ENCODE measurements around the gene SVIL. TPM values are rescaled to one million over a fixed set of nuclear protein-coding genes. Genes with fewer than 3 reads are reported as not detected.
"Not testable (repeated sequence)": the region's sequence is repeated elsewhere in the genome, so short reads cannot be mapped to it uniquely, and the experiment has no call there.

SVIL gene
- polyA plus RNA-seq, 1 donor (not counting 4 experiments of a cell fraction or from before 2014, with no cell fraction given) = 16.2 TPM

GRCh38 chr10:29616542-29616941 is 18.2 kb downstream of the SVIL start:
- Histone ChIP-seq H3K27ac (ENCODE audit: control insufficient read depth, insufficient read depth, low read length) (no peak overlapping the region), H3K9ac (ENCODE audit: control insufficient read depth, extremely low read depth, insufficient read depth, low read length) (no peak overlapping the region), H4K20me1 (ENCODE audit: control insufficient read depth, extremely low read depth, insufficient read depth, low read length) (no peaks in the 10 kb centered on the region), H3K4me1 (ENCODE audit: control insufficient read depth, extremely low read depth, insufficient read depth, low read length) (peaks cover 14% of the 10 kb centered on the region), H3K27me3 (ENCODE audit: control insufficient read depth, extremely low read depth, insufficient read depth, low read length) (no peaks in the 10 kb centered on the region), H3K36me3 (ENCODE audit: control insufficient read depth in 2 of 2, extremely low read depth in 1 of 2, insufficient read depth in 2 of 2, low read length in 2 of 2) (no peaks in the 10 kb centered on the region), H3K9me3 (ENCODE audit: control insufficient read depth, low read depth, low read length) (no peaks in the 10 kb centered on the region), H2AFZ (ENCODE audit: control insufficient read depth, low read length) (no peak overlapping the region), H3K9me1 (ENCODE audit: control insufficient read depth, extremely low read depth, insufficient read depth, low read length) (no peaks in the 10 kb centered on the region), H3K4me2 (ENCODE audit: control insufficient read depth, extremely low read depth, insufficient read depth, low read depth, low read length) (no peak overlapping the region), H3K79me2 (ENCODE audit: control insufficient read depth, insufficient read depth, low read length) (peaks cover 28% of the 10 kb centered on the region), H3K4me3 (ENCODE audit: control insufficient read depth in 2 of 3, extremely low read depth in 1 of 3, insufficient read depth in 2 of 3, low read depth in 1 of 3, low read length in 3 of 3) (no peak overlapping the region)
- FAIRE-seq (no peak), DNase-seq (ENCODE audit: low read depth, low spot score) (no peak)
- dilution Hi-C loops (cut with MboI; ENCODE audit: extremely low pct_ligation_motif_present, low sequenced_read_pairs) = no loop called here
- TF ChIP-seq EZH2 (IDR thresholded peaks at IDR 0.05; ENCODE audit: low read length) = no peak
- no peak for TF ChIP-seq CTCF (optimal IDR thresholded peaks at IDR 0.05 in 1 of 3, IDR thresholded peaks at IDR 0.05 in 1 of 3, conservative IDR thresholded peaks at IDR 0.05 in 1 of 3; ENCODE audit: extremely low read depth in 1 of 3, insufficient read depth in 2 of 3, low read length in 3 of 3)

DNA sequence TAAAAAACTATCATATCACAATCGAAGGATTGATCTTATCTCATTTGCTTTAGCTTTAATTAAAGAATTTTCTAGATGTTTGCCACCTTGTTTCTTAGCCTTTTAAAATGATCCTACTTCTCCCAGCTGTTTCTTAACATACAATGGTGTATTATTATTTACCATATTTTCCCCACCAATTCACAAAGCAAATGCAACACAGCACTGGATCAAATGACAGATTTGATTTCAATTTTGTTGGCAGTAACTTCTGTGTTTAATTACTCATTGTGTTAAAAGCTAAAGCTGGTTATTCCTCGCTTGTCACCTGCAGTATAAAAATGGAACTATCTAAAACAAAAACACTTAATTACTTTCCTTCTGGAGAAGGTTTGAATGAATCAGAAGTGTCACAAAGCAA is 19.6 kb downstream of the SVIL start:
- dilution Hi-C loops (cut with MboI; ENCODE audit: extremely low pct_ligation_motif_present, low sequenced_read_pairs) = no loop called here
- Histone ChIP-seq H3K4me1 (ENCODE audit: control insufficient read depth, extremely low read depth, insufficient read depth, low read length) (peaks cover 14% of the 10 kb centered on the region), H3K27ac (ENCODE audit: control insufficient read depth, insufficient read depth, low read length) (no peak overlapping the region), H3K4me3 (ENCODE audit: control insufficient read depth in 2 of 3, extremely low read depth in 1 of 3, insufficient read depth in 2 of 3, low read depth in 1 of 3, low read length in 3 of 3) (no peak overlapping the region), H3K9ac (ENCODE audit: control insufficient read depth, extremely low read depth, insufficient read depth, low read length) (no peak overlapping the region), H3K9me1 (ENCODE audit: control insufficient read depth, extremely low read depth, insufficient read depth, low read length) (no peaks in the 10 kb centered on the region), H2AFZ (ENCODE audit: control insufficient read depth, low read length) (no peak overlapping the region), H3K36me3 (ENCODE audit: control insufficient read depth in 2 of 2, extremely low read depth in 1 of 2, insufficient read depth in 2 of 2, low read length in 2 of 2) (no peaks in the 10 kb centered on the region), H3K9me3 (ENCODE audit: control insufficient read depth, low read depth, low read length) (no peaks in the 10 kb centered on the region), H3K27me3 (ENCODE audit: control insufficient read depth, extremely low read depth, insufficient read depth, low read length) (no peaks in the 10 kb centered on the region), H3K79me2 (ENCODE audit: control insufficient read depth, insufficient read depth, low read length) (peaks cover 23% of the 10 kb centered on the region), H3K4me2 (ENCODE audit: control insufficient read depth, extremely low read depth, insufficient read depth, low read depth, low read length) (no peak overlapping the region), H4K20me1 (ENCODE audit: control insufficient read depth, extremely low read depth, insufficient read depth, low read length) (no peaks in the 10 kb centered on the region)
- DNase-seq (ENCODE audit: low read depth, low spot score) (no peak), FAIRE-seq (peak; percentile 32)
- TF ChIP-seq EZH2 (IDR thresholded peaks at IDR 0.05; ENCODE audit: low read length) (no peak), CTCF (optimal IDR thresholded peaks at IDR 0.05 in 1 of 3, IDR thresholded peaks at IDR 0.05 in 1 of 3, conservative IDR thresholded peaks at IDR 0.05 in 1 of 3; ENCODE audit: extremely low read depth in 1 of 3, insufficient read depth in 2 of 3, low read length in 3 of 3) (no peak)

DNA sequence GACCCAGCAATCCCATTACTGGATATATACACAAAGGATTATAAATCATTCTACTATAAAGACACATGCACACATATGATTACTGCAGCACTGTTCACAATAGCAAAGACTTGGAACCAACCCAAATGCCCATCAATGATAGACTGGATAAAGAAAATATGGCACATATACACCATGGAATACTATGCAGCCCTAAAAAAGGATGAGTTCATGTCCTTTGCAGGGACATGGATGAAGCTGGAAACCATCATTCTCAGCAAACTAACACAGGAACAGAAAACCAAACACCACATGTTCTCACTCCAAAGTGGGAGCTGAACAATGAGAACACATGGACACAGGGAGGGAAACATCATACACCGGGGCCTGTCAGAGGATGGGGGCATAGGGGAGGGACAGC is 20.5 kb downstream of the SVIL start:
- Histone ChIP-seq H3K4me1 (ENCODE audit: control insufficient read depth, extremely low read depth, insufficient read depth, low read length) (peaks cover 14% of the 10 kb centered on the region), H3K79me2 (ENCODE audit: control insufficient read depth, insufficient read depth, low read length) (peaks cover 19% of the 10 kb centered on the region)
- H2AFZ ChIP-seq (ENCODE audit: control insufficient read depth, low read length); H3K4me2 ChIP-seq (ENCODE audit: control insufficient read depth, extremely low read depth, insufficient read depth, low read depth, low read length); dilution Hi-C loops (cut with MboI; ENCODE audit: extremely low pct_ligation_motif_present, low sequenced_read_pairs); H3K36me3 ChIP-seq (ENCODE audit: control insufficient read depth in 2 of 2, extremely low read depth in 1 of 2, insufficient read depth in 2 of 2, low read length in 2 of 2); H3K27me3 ChIP-seq (ENCODE audit: control insufficient read depth, extremely low read depth, insufficient read depth, low read length); H3K9me3 ChIP-seq (ENCODE audit: control insufficient read depth, low read depth, low read length); H3K4me3 ChIP-seq (ENCODE audit: control insufficient read depth in 2 of 3, extremely low read depth in 1 of 3, insufficient read depth in 2 of 3, low read depth in 1 of 3, low read length in 3 of 3); H4K20me1 ChIP-seq (ENCODE audit: control insufficient read depth, extremely low read depth, insufficient read depth, low read length); FAIRE-seq; H3K9ac ChIP-seq (ENCODE audit: control insufficient read depth, extremely low read depth, insufficient read depth, low read length); DNase-seq (ENCODE audit: low read depth, low spot score); H3K9me1 ChIP-seq (ENCODE audit: control insufficient read depth, extremely low read depth, insufficient read depth, low read length); H3K27ac ChIP-seq (ENCODE audit: control insufficient read depth, insufficient read depth, low read length): not testable (repeated sequence)

Data from keratinocyte (primary cell).